Measurements from ENCODE around the gene MED22. TPM values are rescaled to one million over a fixed set of nuclear protein-coding genes. Genes with fewer than 3 reads are reported as not detected.

The MED22 gene
- polyA plus RNA-seq, 3 donors: 6.8 to 27.7 (median 9.6) TPM

- Mint-ChIP-seq H3K36me3 (peaks cover 48 to 79% of the 10 kb centered on the region in 2 donors), H3K9me3 (no peaks in the 10 kb centered on the region), H3K27ac (peak overlapping the region; percentile 87 to 93 (median 92)), H3K4me3 (peak overlapping the region; percentile 73 to 88), H3K4me1 (peaks cover 53% of the 10 kb centered on the region), H3K27me3 (ENCODE audit: low read depth in 3 of 3) (no peaks in the 10 kb centered on the region)
- Histone ChIP-seq H3K36me3 (replicated peaks in 1 of 2; ENCODE audit: control insufficient read depth in 1 of 2, insufficient read depth in 2 of 2, low read length in 2 of 2) (peaks cover 33 to 37% of the 10 kb centered on the region in 2 donors), H3K4me1 (ENCODE audit: control insufficient read depth in 1 of 2, insufficient read depth in 2 of 2, low read length in 2 of 2) (peaks cover 51 to 60% of the 10 kb centered on the region in 2 donors), H3K79me2 (ENCODE audit: insufficient read depth, low read length) (peaks cover 17% of the 10 kb centered on the region), H2AFZ (ENCODE audit: insufficient read depth, low read depth, low read length, poor library complexity, severe bottlenecking) (no peak overlapping the region), H3K27ac (ENCODE audit: low read depth in 1 of 2, low read length in 2 of 2) (peak overlapping the region; percentile 74 to 83), H3K27me3 (ENCODE audit: control insufficient read depth in 2 of 2, insufficient read depth in 2 of 2, low read length in 2 of 2) (no peaks in the 10 kb centered on the region), H4K20me1 (ENCODE audit: insufficient read depth, low read length) (peaks cover 4% of the 10 kb centered on the region), H3K9me3 (replicated peaks in 1 of 2; ENCODE audit: control insufficient read depth in 1 of 2, insufficient read depth in 1 of 2, low read length in 2 of 2) (no peaks in the 10 kb centered on the region), H3K4me2 (replicated peaks; ENCODE audit: extremely low read depth, low read length, poor library complexity, severe bottlenecking) (peak overlapping the region; percentile 83), H3K4me3 (replicated peaks in 1 of 3; ENCODE audit: low read depth in 2 of 3, low read length in 3 of 3) (peak overlapping the region; percentile 5 to 74 (median 46)), H3K9ac (ENCODE audit: insufficient read depth, low read length, poor library complexity, severe bottlenecking) (peak overlapping the region; percentile 54)
- 62% methylated on average over 12 of the region's 13 CpGs for WGBS (ENCODE audit: insufficient coverage)
- intact Hi-C loops (cut with micrococcal nuclease): loop anchor here in 1 of 2 donors (5.0 kb wide), 1 partner anchor 309 kb away; the partner anchor contains the start of gene GTF3C5
- TF ChIP-seq, protein P1, sequence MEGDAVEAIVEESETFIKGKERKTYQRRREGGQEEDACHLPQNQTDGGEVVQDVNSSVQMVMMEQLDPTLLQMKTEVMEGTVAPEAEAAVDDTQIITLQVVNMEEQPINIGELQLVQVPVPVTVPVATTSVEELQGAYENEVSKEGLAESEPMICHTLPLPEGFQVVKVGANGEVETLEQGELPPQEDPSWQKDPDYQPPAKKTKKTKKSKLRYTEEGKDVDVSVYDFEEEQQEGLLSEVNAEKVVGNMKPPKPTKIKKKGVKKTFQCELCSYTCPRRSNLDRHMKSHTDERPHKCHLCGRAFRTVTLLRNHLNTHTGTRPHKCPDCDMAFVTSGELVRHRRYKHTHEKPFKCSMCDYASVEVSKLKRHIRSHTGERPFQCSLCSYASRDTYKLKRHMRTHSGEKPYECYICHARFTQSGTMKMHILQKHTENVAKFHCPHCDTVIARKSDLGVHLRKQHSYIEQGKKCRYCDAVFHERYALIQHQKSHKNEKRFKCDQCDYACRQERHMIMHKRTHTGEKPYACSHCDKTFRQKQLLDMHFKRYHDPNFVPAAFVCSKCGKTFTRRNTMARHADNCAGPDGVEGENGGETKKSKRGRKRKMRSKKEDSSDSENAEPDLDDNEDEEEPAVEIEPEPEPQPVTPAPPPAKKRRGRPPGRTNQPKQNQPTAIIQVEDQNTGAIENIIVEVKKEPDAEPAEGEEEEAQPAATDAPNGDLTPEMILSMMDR (IDR thresholded peaks at IDR 0.05): no peak
- no peak for DNase-seq
Observed at GRCh38 chr9:133340916-133341315, 7.0 kb downstream of the MED22 start.

DNA sequence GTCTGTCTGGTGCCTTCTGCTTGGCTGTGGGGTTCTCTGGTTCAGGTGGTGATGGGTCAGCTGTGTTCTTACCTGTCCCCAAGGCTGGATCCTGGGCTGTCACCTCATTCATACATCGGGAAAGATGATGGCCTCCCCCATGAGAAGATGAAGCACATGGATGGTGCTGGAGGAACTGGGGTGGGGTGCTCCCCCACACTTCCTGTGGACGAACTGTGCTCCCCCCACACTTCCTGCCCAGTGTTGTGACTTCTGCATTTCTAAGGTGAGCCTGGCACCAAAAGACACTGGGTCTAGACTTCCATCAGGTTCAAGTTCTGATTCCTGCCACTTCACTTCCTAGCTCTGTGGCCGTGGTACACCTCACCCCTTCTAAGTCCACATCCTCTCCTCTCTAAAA, 7.7 kb downstream of the MED22 start:
- H3K36me3 Mint-ChIP-seq: peaks cover 43 to 73% of the 10 kb centered on the region in 2 donors
- Histone ChIP-seq H2AFZ (ENCODE audit: insufficient read depth, low read depth, low read length, poor library complexity, severe bottlenecking) (no peak overlapping the region), H3K4me1 (ENCODE audit: control insufficient read depth in 1 of 2, insufficient read depth in 2 of 2, low read length in 2 of 2) (peaks cover 54 to 66% of the 10 kb centered on the region in 2 donors), H3K27me3 (ENCODE audit: control insufficient read depth in 2 of 2, insufficient read depth in 2 of 2, low read length in 2 of 2) (no peaks in the 10 kb centered on the region), H3K9ac (ENCODE audit: insufficient read depth, low read length, poor library complexity, severe bottlenecking) (peak overlapping the region; percentile 54), H3K9me3 (replicated peaks in 1 of 2; ENCODE audit: control insufficient read depth in 1 of 2, insufficient read depth in 1 of 2, low read length in 2 of 2) (no peaks in the 10 kb centered on the region), H3K79me2 (ENCODE audit: insufficient read depth, low read length) (peaks cover 19% of the 10 kb centered on the region), H3K4me3 (replicated peaks in 1 of 3; ENCODE audit: low read depth in 2 of 3, low read length in 3 of 3) (peak overlapping the region; percentile 5 to 74 (median 46)), H3K36me3 (replicated peaks in 1 of 2; ENCODE audit: control insufficient read depth in 1 of 2, insufficient read depth in 2 of 2, low read length in 2 of 2) (peaks cover 27 to 30% of the 10 kb centered on the region in 2 donors), H4K20me1 (ENCODE audit: insufficient read depth, low read length) (peaks cover 10% of the 10 kb centered on the region), H3K4me2 (replicated peaks; ENCODE audit: extremely low read depth, low read length, poor library complexity, severe bottlenecking) (peak overlapping the region; percentile 83), H3K27ac (ENCODE audit: low read depth in 1 of 2, low read length in 2 of 2) (peak overlapping the region; percentile 74 to 83)
- intact Hi-C loops (cut with micrococcal nuclease): loop anchor here in 1 of 2 donors (5.0 kb wide), 1 partner anchor 308 kb away; the partner anchor contains the start of gene GTF3C5
- H3K9me3 Mint-ChIP-seq: no peaks in the 10 kb centered on the region
- H3K27me3 Mint-ChIP-seq (ENCODE audit: low read depth in 3 of 3): no peaks in the 10 kb centered on the region
- peak overlapping the region; percentile 73 to 88 for H3K4me3 Mint-ChIP-seq
- peaks cover 56% of the 10 kb centered on the region for H3K4me1 Mint-ChIP-seq
- WGBS (ENCODE audit: insufficient coverage): no CpG with 5 or more reads among the region's 3 CpGs
- TF ChIP-seq, protein P1 (IDR thresholded peaks at IDR 0.05): no peak
- DNase-seq: peak in 2 of 3 donors; percentile 38 to 46
- H3K27ac Mint-ChIP-seq: peak overlapping the region; percentile 87 to 93 (median 92)
